Bone marrow (tissue), 2 donors: ENCODE measurements around the gene ARHGAP22.

Experiments used
- DNase-seq, 2 donors: peaks; one replicate each; lab custom pipeline; 2025; lab: John Stamatoyannopoulos, UW

Gene ARHGAP22

DNA sequence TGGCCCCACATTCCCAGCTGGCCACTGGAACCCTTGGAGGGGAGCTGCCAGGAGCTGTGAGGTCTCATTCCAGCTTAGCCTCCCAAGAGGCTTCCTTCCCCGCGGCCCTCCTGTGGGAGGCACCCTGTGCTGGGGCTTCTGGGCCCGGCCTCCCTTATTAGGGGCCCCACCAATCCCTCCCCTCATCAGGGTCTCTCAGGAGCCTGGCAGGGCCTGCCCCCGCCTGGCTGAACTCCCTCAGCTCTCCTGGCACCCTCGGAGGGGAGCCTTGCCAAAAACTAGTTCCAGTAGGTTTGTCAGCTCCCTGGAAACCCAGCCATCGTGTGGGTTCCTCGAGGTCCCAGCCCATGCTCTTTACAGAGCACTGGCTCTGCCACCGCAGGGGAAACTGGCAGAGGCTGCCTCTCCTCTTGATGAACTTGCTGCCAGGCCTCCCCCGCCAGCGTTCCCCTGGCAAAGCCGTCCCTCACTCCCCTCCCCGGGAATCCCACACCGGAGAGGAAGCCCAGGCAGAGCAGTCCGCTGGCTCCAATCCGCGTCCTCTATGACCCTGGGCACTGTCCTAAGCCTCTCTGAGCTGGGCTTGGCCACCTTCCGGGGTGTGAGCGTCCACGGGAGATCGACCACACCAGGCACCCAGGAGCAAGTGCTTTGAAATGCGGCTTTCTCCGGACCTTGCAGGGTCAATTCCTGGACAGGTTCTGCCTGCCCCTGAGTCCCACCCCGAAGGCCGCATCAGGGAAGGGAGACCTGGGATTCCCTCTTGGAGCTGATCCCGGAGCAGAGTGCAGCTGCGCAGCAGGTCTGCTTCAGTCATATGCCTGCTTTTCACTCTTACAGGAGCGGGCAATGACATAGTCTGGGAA is 139.8 kb downstream of the ARHGAP22 start:
- no peak for DNase-seq

GRCh38 chr10:48464121-48464870 is 140.6 kb downstream of the ARHGAP22 start:
- no peak for DNase-seq

DNA sequence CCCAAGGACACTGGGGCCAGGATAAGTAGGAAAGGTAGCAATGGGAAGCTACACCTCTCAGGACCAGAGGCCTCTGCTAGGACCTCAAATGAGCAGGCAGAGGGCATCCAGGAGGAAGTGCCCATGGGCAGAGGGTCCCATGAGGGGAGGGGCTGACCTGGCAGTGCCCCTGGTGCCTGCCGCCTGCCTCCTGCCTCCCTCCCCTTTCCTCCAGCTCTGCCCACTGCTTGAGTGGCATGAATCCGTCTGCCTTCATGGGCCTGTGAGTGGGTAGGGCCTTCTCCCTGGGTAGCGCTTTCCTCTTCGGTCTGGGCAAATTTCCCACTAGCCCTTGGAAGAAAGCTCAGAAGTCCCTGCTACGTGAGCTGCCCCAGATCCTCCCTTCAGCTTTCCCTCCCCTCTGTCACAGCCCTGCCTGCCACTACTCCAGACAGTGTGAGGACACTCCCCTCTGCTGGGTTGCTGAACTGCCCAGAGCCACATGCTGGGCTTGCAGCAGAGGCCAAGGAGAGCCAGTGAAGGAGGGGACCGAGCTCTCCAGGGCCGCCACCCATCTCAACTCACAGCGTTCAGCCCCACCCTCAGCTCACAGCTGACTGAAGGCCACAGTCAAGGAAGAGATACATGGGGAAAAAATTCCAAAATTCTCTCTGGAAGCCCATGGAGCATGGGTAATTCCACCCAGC is 141.4 kb downstream of the ARHGAP22 start:
- no peak for DNase-seq

DNA sequence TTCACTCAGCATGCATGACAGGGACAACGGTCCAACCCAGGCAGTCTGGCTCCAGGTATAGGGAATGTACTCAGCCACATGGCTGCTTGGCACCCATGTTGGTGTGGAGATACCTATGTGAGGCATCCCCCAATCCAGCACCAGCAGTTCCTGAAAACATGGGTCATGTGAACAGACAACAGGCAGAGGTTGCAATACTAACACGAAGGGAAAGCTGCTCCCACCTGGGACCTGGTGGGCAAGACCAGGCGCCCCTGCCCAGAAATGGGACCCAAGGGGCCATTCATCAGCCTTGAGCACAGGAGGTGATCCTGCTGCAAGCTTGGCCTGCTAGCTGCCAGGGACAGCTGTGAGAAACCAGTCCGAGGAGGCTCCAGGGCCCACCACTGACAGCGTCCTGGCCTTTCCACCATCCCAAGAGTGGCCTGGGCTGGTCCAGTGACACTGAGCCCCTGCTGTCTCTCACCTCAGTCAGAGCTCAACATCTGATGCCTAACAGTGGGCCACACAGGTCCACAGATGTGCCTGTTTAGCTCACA is 142.3 kb downstream of the ARHGAP22 start:
- no peak for DNase-seq

DNA sequence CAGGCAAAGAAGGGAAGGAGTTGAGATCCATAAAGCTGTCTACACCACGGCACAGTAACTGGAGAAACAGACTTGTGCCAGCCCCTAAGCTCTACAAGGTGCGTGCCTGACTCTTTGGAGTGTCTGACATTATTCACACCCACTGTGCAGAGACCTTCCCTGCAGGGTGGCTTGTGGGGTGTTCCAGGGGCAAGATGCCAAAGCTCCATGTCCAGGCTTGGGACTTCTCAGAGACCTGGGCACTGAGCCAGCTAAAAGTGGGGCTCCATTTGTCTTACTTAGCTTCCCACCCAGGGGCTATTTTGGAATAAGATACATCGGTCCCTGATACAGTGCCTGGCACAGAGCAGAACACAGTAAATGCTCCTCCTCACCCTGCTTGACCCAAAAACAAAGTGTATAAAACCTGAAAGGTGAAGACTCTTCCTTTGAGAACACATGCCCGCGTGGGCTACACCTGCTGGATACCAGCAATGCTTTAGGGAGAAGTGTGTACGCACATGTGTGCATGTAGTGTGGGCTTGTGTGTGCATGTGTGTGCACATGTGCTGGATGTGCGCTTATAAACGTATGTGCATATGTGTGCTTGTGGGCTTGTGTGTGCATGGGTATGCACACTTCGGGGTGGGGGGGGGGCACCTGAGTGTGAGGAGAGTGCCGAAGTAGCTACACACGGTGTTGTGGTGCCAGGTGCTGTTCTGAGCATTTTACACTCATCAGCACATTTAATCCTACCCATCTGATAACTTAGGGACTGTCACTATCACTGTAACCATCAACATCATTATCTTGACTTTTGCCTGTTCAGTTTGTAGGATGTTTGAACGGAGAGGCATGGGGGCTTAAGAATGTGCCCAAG is 143.0 kb downstream of the ARHGAP22 start:
- no peak for DNase-seq

- DNase-seq = no peak
These were observed 144.7 kb downstream of the ARHGAP22 start for GRCh38 chr10:48460182-48460581.

DNA sequence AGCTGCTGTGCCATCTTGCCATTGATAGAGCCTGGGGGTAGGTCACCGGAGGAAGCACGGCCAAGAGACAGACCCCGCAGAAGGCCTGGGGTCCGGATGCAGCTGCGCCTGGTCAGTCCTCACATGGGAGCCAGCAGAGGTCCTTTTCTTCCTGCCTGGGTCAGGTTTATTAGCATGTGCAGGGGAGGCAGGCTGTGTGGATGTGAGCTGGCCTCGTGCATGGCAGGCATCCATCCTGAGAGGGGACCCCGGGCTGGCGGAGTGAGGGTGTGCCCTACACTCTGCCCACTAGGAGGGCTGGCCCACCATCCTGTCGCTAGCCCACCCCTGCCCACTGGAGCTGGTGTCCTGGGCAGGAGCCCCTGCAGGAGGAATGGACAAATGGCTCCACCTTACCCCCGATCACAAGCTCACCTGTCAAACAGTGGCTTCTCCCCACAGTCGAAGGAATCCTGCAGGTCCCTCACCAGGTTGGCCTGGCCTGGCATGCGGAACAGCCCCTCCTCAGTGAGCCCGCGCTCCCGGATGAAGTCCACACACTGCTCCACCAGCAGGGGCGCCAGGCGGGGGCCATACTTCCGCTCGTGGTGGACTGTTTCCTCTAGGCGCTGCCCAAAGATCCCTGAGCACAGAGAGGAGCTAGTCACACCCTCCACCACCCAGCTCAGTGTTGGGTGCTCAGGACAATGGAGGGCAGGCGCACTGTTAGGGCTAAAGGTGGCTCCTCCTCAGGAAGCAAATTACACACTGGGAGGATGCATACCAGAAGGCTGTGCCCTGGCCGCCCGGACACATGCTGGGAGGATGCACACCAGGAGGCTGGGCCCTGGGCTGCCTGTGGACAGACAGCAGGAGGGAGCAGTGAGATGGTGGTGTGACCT is 145.4 kb downstream of the ARHGAP22 start:
- no peak for DNase-seq

GRCh38 chr10:48458662-48459048 is 146.2 kb downstream of the ARHGAP22 start:
- no peak for DNase-seq

GRCh38 chr10:48457949-48458661 is 146.8 kb downstream of the ARHGAP22 start:
- DNase-seq = no peak

- no peak for DNase-seq
These were observed 147.8 kb downstream of the ARHGAP22 start for GRCh38 chr10:48456808-48457761.

DNA sequence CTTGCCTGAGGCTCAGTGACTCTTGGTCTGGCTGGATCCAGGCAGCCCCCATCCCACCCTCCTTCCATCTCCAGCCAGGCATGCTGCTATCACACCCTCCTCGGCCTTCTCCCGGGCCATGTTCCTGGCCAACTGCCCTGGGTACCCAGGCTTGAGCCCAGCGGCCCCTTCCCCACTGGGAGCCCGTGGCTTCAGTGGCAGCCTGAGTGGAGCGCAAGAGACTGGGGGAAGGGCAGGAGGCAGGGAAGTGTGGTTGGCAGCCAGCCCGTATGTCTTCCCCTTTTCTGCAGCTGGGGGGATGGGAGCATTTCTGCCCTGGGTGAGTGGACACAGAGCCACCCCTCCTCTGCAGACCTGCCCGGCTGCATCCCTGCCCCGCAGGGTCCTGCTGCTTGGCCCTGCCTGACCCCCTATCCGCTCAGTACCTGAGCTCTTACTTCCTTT is 148.5 kb downstream of the ARHGAP22 start:
- DNase-seq = peak; percentile 41 to 88

- DNase-seq = no peak
These were observed 149.3 kb downstream of the ARHGAP22 start for GRCh38 chr10:48455392-48456151.

GRCh38 chr10:48455055-48455391 is 149.8 kb downstream of the ARHGAP22 start:
- no peak for DNase-seq

DNA sequence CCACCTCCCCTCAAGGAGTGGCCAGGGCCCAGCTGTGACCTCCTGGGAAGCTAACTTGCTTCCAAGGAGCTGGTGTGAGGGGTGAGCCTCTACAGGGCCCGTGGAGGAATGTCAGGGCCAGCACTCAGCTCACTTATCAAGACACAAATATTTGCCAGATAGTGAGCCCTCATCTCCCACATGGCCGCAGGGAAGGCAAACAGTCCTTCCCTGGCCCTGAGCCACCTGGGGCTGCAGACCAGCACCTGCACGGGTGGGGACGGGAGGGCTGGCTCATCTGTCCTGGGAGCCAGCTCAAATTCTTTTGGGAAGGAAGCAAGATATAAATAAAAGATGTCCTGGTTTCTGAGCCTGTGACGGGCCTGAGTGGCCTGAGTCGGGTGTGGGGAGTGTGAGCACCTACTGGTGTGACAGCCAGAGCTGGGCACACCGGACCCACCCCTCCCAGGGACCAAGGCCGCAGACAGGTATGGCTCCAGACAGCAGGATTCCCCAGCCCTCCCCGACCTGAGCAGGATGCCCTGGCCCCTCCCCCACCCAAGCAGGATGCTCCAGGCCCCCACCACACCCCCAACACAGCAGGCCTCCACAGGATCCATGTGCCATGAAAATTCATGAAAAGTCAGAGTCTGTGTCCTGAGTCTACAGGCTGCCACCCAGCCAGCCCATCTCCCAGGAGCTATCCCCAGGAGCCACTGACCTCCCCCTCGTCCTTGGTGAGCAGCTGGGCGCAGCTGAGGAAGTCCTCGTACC is 150.4 kb downstream of the ARHGAP22 start:
- no peak for DNase-seq

DNA sequence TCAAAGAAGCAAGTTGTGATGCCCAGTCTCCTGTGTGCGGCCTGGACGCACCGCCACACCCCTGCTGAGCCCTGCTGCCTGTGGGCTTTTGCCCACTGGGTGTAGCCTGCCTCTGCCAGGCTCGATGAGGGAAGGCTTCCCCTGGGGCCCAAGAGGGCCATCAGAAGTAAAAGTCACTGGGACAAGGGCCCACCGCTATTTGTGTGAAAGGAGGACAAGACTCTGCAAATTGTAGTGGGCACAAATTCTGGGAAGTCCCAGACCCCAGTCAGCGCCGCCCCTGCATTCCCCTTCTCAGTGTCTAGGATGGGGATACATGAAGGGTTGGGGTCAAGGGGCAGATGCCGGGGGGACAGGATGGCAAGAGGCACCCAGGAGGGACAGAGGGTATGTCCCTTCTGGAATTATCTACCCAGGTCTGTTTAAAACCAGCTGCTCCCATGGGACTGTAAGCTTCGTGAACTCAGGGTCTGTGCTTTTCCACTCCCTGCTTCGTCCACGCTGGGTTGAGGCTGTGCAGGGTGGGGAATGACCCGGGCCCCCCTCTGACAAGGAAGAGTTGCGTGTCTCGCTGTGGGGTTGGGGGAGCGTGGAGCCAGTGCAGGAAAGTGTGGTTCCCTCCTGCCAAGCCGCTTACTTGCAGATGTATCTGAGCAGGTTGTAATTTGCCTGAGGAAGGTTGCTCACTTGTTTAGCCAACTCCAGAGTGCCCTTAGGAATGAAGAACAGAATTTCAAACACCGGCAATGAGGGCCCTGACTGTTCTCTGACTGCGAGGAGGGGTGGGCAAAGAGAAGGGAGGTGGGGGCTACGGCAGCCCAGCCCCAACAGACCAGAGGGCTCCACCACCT is 151.2 kb downstream of the ARHGAP22 start:
- DNase-seq = no peak

GRCh38 chr10:48452879-48453412 is 151.9 kb downstream of the ARHGAP22 start:
- no peak for DNase-seq
